Measurements from ENCODE around the gene MCEMP1.

GRCh38 chr19:7685546-7686445 lies 8.9 kb downstream of the MCEMP1 start:
- TF ChIP-seq CTCF (IDR thresholded peaks at IDR 0.05; ENCODE audit: insufficient read depth, low read length, poor library complexity, severe bottlenecking) (no peak), EZH2phosphoT487 (conservative IDR thresholded peaks at IDR 0.05; ENCODE audit: low read length) (no peak)

Measured in SU-DHL-6 (cell line).